Esophagus (tissue), 2 donors: ENCODE data around the gene PIM3. TPM values are rescaled to one million over a fixed set of nuclear protein-coding genes. Genes with fewer than 3 reads are reported as not detected.

ENCODE experiments used
- H3K27ac ChIP-seq, 2 donors: one replicate each; pipeline ENCODE4 v1.5.1; 2013; ENCODE audit warnings: low read depth in 2 of 2, mild to moderate bottlenecking in 2 of 2, inconsistent platforms in 1 of 2, low read length in 1 of 2, moderate library complexity in 1 of 2
- H3K27me3 ChIP-seq, 2 donors: one replicate each; pipeline ENCODE4 v1.6.1; 2013; ENCODE audit warnings: low read length in 2 of 2, control low read depth in 1 of 2, mild to moderate bottlenecking in 1 of 2; ENCODE audit not compliant: insufficient read depth in 2 of 2, control insufficient read depth in 1 of 2
- H3K36me3 ChIP-seq, 2 donors: one replicate each; pipeline ENCODE4 v1.6.1; 2013; ENCODE audit warnings: low read length in 1 of 2; ENCODE audit not compliant: control insufficient read depth in 2 of 2, insufficient read depth in 2 of 2
- H3K4me1 ChIP-seq, 2 donors: one replicate each; pipeline ENCODE4 v1.6.1; 2013; ENCODE audit warnings: low read length in 1 of 2; ENCODE audit not compliant: control insufficient read depth in 2 of 2, insufficient read depth in 2 of 2
- H3K4me3 ChIP-seq, 2 donors: one replicate each; pipeline ENCODE4 v1.5.1; 2013; ENCODE audit warnings: low read length in 2 of 2, mild to moderate bottlenecking in 2 of 2, low read depth in 1 of 2, moderate library complexity in 1 of 2
- H3K9me3 ChIP-seq, 2 donors: one replicate each; pipeline ENCODE4 v1.6.1; 2013; ENCODE audit warnings: mild to moderate bottlenecking in 2 of 2, low read depth in 1 of 2, low read length in 1 of 2, moderate library complexity in 1 of 2; ENCODE audit not compliant: control insufficient read depth in 2 of 2, insufficient read depth in 1 of 2
- WGBS, 2 donors: extraction: QIAGEN DNeasy Blood & Tissue Kit; methylation state at CpG; one replicate each; pipeline ENCODE4 v1.1.7; 2013; 5-methylcytosine and 5-hydroxymethylcytosine counted together
- polyA plus RNA-seq, 2 donors: library from polyadenylated mRNA; stranded (reverse); fragments of 200-250 nt; gene quantifications; one replicate each; pipeline ENCODE4 v1.2.3, GENCODE V29; 2013
- donor health status: healthy with polysubstance abuse.
- donor health status: Bipolar disorder and iron deficiency.

The PIM3 gene
- polyA plus RNA-seq, 2 donors = 33.8 to 43.4 TPM

GRCh38 chr22:49994361-49995040 lies 33.9 kb downstream of the PIM3 start:
- no peaks in the 10 kb centered on the region for H3K27me3 ChIP-seq
- no peak overlapping the region for H3K27ac ChIP-seq
- H3K36me3 ChIP-seq = no peaks in the 10 kb centered on the region
- no peak overlapping the region for H3K4me3 ChIP-seq
- H3K9me3 ChIP-seq = peaks cover 2 to 6% of the 10 kb centered on the region in 2 donors
- WGBS, 2 donors = 90 to 91% methylated on average over 21 of the region's 21 CpGs
- H3K4me1 ChIP-seq = peaks cover 0 to 4% of the 10 kb centered on the region in 2 donors

GRCh38 chr22:49995041-49995360 lies 34.4 kb downstream of the PIM3 start:
- Histone ChIP-seq H3K27ac (no peak overlapping the region), H3K9me3 (peaks cover 0 to 6% of the 10 kb centered on the region in 2 donors), H3K4me3 (no peak overlapping the region), H3K36me3 (no peaks in the 10 kb centered on the region), H3K27me3 (no peaks in the 10 kb centered on the region), H3K4me1 (peaks cover 0 to 4% of the 10 kb centered on the region in 2 donors)
- WGBS, 2 donors = 52 to 75% methylated on average over 2 to 3 of the region's 3 CpGs

GRCh38 chr22:49995361-49996118 lies 35.0 kb downstream of the PIM3 start:
- no peaks in the 10 kb centered on the region for H3K27me3 ChIP-seq
- H3K9me3 ChIP-seq = peaks cover 0 to 4% of the 10 kb centered on the region in 2 donors
- no peaks in the 10 kb centered on the region for H3K36me3 ChIP-seq
- H3K27ac ChIP-seq = no peak overlapping the region
- 74 to 78% methylated on average over 10 of the region's 10 CpGs for WGBS, 2 donors
- H3K4me1 ChIP-seq = peaks cover 2 to 4% of the 10 kb centered on the region in 2 donors
- H3K4me3 ChIP-seq = no peak overlapping the region

GRCh38 chr22:49996119-49996517 lies 35.5 kb downstream of the PIM3 start:
- WGBS, 2 donors = 69 to 70% methylated on average over 4 of the region's 4 CpGs
- H3K4me3 ChIP-seq = no peak overlapping the region
- no peaks in the 10 kb centered on the region for H3K27me3 ChIP-seq
- H3K4me1 ChIP-seq = peaks cover 3 to 4% of the 10 kb centered on the region in 2 donors
- peaks cover 0 to 4% of the 10 kb centered on the region in 2 donors for H3K9me3 ChIP-seq
- no peaks in the 10 kb centered on the region for H3K36me3 ChIP-seq
- no peak overlapping the region for H3K27ac ChIP-seq

GRCh38 chr22:49996518-49997250 lies 36.1 kb downstream of the PIM3 start:
- peaks cover 0 to 4% of the 10 kb centered on the region in 2 donors for H3K9me3 ChIP-seq
- peaks cover 3 to 4% of the 10 kb centered on the region in 2 donors for H3K4me1 ChIP-seq
- no peaks in the 10 kb centered on the region for H3K27me3 ChIP-seq
- H3K36me3 ChIP-seq = no peaks in the 10 kb centered on the region
- no peak overlapping the region for H3K4me3 ChIP-seq
- no peak overlapping the region for H3K27ac ChIP-seq
- 82 to 89% methylated on average over 18 to 19 of the region's 19 CpGs for WGBS, 2 donors

- H3K27me3 ChIP-seq = no peaks in the 10 kb centered on the region
- 65 to 74% methylated on average over 11 to 12 of the region's 12 CpGs for WGBS, 2 donors
- no peaks in the 10 kb centered on the region for H3K36me3 ChIP-seq
- H3K4me3 ChIP-seq = no peak overlapping the region
- no peak overlapping the region for H3K27ac ChIP-seq
- peaks cover 0 to 4% of the 10 kb centered on the region in 2 donors for H3K9me3 ChIP-seq
- H3K4me1 ChIP-seq = peaks cover 3 to 4% of the 10 kb centered on the region in 2 donors
These were observed 36.7 kb downstream of the PIM3 start for GRCh38 chr22:49997251-49997599.

- H3K4me3 ChIP-seq = no peak overlapping the region
- no peak overlapping the region for H3K27ac ChIP-seq
- H3K36me3 ChIP-seq = no peaks in the 10 kb centered on the region
- H3K9me3 ChIP-seq = peaks cover 0 to 4% of the 10 kb centered on the region in 2 donors
- WGBS, 2 donors = 91% methylated on average over 20 to 21 of the region's 21 CpGs
- peaks cover 3 to 4% of the 10 kb centered on the region in 2 donors for H3K4me1 ChIP-seq
- no peaks in the 10 kb centered on the region for H3K27me3 ChIP-seq
These were observed 37.6 kb downstream of the PIM3 start for GRCh38 chr22:49997932-49998717.

- Histone ChIP-seq H3K4me1 (peaks cover 3 to 4% of the 10 kb centered on the region in 2 donors), H3K4me3 (no peak overlapping the region), H3K27me3 (no peaks in the 10 kb centered on the region), H3K27ac (no peak overlapping the region), H3K36me3 (no peaks in the 10 kb centered on the region), H3K9me3 (peaks cover 0 to 4% of the 10 kb centered on the region in 2 donors)
- 87% methylated on average over 14 of the region's 14 CpGs for WGBS, 2 donors
These were observed 38.1 kb downstream of the PIM3 start for GRCh38 chr22:49998718-49999062.
